ENCODE data around the gene OPA3. TPM values are rescaled to one million over a fixed set of nuclear protein-coding genes. Genes with fewer than 3 reads are reported as not detected.

OPA3 gene
- total RNA-seq, 2 donors from 2014 or later: 15.8 to 33.5 TPM

DNA sequence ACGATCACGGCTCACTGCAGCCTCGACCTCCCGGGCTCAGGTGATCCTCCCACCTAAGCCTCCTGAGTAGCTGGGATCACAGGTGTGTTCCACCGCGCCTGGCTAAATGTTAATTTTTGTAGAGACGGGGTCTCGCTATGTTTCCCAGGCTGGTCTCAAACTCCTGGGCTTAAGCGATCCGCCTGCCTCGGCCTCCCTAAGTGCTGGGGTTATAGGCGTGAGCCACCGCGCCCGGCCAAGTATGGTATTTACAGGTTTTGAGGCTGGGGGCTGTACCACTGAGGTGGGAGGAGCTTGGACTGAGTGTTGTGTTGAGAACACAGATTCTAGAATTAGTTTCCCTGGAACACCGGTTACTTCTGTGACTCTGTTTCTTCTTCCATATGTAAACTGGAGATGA, 86.8 kb downstream of the OPA3 start:
- TF ChIP-seq CTCF (IDR thresholded peaks at IDR 0.05): no peak
- Histone ChIP-seq H3K4me3 (no peak overlapping the region), H3K36me3 (no peaks in the 10 kb centered on the region), H3K27ac (no peak overlapping the region), H3K9me3 (no peaks in the 10 kb centered on the region), H3K27me3 (no peaks in the 10 kb centered on the region), H3K4me1 (peaks cover 0 to 46% of the 10 kb centered on the region in 2 donors)
- DNase-seq (ENCODE audit: low spot score): no peak

GRCh38 chr19:45496349-45496953, 88.2 kb downstream of the OPA3 start:
- no peak for DNase-seq (ENCODE audit: low spot score)
- peak in 1 of 2 donors; percentile 23 for TF ChIP-seq CTCF (IDR thresholded peaks at IDR 0.05)
- Histone ChIP-seq H3K27me3 (no peaks in the 10 kb centered on the region), H3K4me1 (peaks cover 0 to 54% of the 10 kb centered on the region in 2 donors), H3K36me3 (no peaks in the 10 kb centered on the region), H3K27ac (peak overlapping the region; percentile 53 to 57), H3K4me3 (peak overlapping the region; percentile 70 to 80), H3K9me3 (no peaks in the 10 kb centered on the region)

DNA sequence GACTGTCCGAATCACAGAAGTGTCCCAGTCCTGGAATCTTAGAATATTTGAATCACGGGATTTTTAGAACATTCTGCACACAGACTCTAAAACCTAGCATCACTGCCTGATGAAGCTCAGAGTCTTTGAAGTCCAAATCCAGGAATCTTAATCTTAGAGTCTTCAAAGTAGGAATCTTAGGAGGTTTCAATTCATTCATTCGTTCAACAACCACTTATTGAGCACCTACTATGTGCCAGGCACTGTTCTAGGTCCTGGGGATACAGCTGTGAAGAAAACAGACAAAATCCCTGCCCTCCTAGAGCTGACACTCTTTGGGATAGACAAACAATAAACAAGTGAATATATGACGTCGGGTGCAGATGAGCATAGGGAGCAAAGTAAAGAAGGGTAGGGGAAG, 89.4 kb downstream of the OPA3 start:
- no peak overlapping the region for H3K4me3 ChIP-seq
- no peak overlapping the region for H3K27ac ChIP-seq
- H3K4me1 ChIP-seq: peaks cover 0 to 54% of the 10 kb centered on the region in 2 donors
- no peak for DNase-seq (ENCODE audit: low spot score)
- H3K9me3 ChIP-seq: no peaks in the 10 kb centered on the region
- no peak for TF ChIP-seq CTCF (IDR thresholded peaks at IDR 0.05)
- H3K27me3 ChIP-seq: no peaks in the 10 kb centered on the region
- no peaks in the 10 kb centered on the region for H3K36me3 ChIP-seq

DNA sequence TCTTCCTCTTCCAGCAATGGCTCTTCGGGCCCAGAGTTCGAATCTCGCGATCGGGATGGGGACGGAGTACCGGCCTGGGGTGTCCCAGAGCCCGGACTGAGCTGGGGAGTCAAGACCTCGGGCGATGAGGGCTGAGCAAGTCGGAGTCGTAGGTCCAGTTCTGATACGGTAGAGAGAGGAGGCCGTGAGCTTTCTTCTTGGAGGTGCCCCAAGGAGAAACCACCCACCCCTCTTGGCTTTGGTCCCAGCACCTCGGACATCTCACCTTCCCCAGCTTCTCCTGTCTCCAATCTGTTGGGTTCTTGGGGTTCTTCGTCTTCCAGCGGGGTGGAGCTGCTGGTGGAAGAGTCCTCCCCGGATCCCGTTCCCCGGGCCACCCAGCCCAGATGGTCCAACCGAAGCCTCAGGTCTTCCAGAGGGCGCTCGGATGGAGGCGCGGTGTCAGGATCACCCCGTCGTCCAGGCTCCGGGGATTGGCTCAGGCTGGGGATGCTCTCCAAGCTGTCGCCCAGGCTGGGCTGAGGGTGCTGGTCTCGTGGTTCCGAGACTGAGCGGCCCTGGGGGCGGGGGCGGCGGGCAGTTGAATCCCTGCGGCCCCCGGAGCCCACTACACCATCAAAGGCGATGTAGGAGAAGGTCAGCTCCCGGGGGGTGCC, 90.2 kb downstream of the OPA3 start:
- H3K27ac ChIP-seq: no peak overlapping the region

DNA sequence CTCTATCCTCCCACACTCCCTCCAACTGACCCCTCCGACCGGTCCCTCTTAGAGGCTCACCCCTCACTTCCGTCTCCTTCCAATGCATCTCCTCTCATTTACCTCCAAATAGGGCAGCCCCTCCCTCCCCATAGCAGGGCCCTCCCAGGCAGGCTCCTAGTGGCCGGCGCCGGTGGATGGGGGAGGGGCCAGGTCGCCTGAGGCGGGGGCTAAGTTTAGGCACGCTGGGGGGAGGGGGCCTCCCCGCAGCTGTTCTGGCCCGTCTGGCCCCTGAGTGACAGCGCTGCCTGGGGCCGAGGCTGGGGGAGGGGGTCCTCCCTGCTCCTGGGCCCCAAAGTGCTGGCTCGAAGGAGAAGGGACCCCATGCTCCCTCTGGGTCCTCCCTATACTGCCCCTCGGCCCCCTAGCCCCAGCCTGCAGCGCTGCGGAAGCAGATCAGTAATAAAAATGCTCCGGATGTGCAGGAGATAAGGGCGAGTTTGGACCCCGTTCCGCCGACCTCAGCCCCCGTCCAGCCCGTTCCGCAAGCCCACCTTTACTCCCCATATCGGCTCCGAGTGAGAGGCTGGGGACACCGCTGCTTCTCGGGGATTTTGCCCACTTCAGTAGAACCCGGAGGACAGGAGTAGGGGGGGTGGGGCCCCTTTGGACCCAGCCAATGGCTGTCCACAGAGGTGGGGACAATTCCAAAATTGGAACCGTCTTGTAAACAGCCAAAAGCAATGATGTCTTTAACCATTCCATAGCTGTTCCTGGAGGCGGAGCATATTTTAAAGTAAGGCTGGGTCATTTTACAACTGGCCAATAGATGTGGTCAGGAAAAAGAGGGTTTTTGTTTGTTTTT, 91.8 kb downstream of the OPA3 start:
- H3K4me1 ChIP-seq: peaks cover 0 to 37% of the 10 kb centered on the region in 2 donors
- no peak for DNase-seq (ENCODE audit: low spot score)
- peak overlapping the region; percentile 79 to 85 for H3K27ac ChIP-seq
- H3K4me3 ChIP-seq: peak overlapping the region; percentile 62 to 69
- no peaks in the 10 kb centered on the region for H3K27me3 ChIP-seq
- H3K9me3 ChIP-seq: no peaks in the 10 kb centered on the region
- TF ChIP-seq CTCF (IDR thresholded peaks at IDR 0.05): no peak
- no peaks in the 10 kb centered on the region for H3K36me3 ChIP-seq

More for the DNA sequence above, 90.2 kb downstream of the OPA3 start:
- Histone ChIP-seq H3K27me3 (no peaks in the 10 kb centered on the region), H3K4me1 (peaks cover 0 to 52% of the 10 kb centered on the region in 2 donors), H3K9me3 (no peaks in the 10 kb centered on the region), H3K36me3 (no peaks in the 10 kb centered on the region), H3K4me3 (no peak overlapping the region)
- DNase-seq (ENCODE audit: low spot score): no peak
- TF ChIP-seq CTCF (IDR thresholded peaks at IDR 0.05): no peak
